ENCODE measurements around the gene OBSL1. TPM values are rescaled to one million over a fixed set of nuclear protein-coding genes. Genes with fewer than 3 reads are reported as not detected.

OBSL1 gene
- total and polyA plus RNA-seq, 10 of the 15 experiments (the other 5 are each of a cell fraction or from before 2014, with no cell fraction given), result 0.14 to 0.77 TPM; not detected in 8

GRCh38 chr2:219605607-219605954 lies 34.2 kb upstream of the OBSL1 start (continued):
- TF ChIP-seq NBN (IDR thresholded peaks at IDR 0.05) (no peak), ATF2 (IDR thresholded peaks at IDR 0.05; ENCODE audit: low read length) (no peak), IRF3 (IDR thresholded peaks at IDR 0.05) (no peak), RAD21 (IDR thresholded peaks at IDR 0.05; ENCODE audit: insufficient read depth, low read depth, low read length) (no peak)

DNA sequence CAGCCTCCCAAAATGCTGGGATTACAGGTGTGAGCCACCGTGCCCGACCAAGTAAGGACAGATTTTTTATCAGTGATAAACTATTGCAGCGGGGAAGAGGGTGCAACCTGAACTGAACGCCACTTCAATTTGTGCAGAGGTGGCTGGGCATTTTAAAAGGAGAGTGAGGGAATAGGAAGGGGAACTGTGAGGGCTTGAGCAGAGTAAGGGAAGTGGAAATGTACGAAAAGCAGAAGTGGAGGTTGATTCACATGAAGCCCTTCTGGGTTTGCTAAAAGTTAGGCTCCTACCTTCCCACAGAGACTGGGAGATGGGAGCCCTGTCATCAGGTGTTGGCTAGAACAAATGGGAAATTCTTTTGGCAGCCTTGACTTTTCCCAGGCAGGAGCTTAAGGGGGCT lies 32.4 kb upstream of the OBSL1 start:
- ChIA-PET SMC1A (ENCODE audit: uncharacterized antibody, unreplicated experiment) (no interaction called here), RAD21 (ENCODE audit: unreplicated experiment) (no interaction called here), POLR2A (no interaction called here), CTCF (no interaction called here)
- ATAC-seq (peak; percentile 42), DNase-seq (ENCODE audit: low read depth, low spot score) (no peak), FAIRE-seq (no peak)
- Histone ChIP-seq H3K4me1 (ENCODE audit: control insufficient read depth, insufficient read depth, low read length) (0 out of 2 replicates have a peak, but pooled peaks cover 2% of the 10 kb centered on the region), H3K36me3 (ENCODE audit: control insufficient read depth in 2 of 2, insufficient read depth in 2 of 2, low read length in 1 of 2) (peaks cover 6 to 13% of the 10 kb centered on the region in 2 experiments; a peak in 3 of 4 replicates), H3K4me3 (no peak overlapping the region), H2AFZ (ENCODE audit: control insufficient read depth, low read depth, low read length) (no peak overlapping the region), H3K9ac (ENCODE audit: control insufficient read depth, insufficient read depth, low read length) (no peak overlapping the region), H4K20me1 (ENCODE audit: control insufficient read depth, insufficient read depth) (no peaks in the 10 kb centered on the region), H3K27me3 (replicated peaks in 1 of 2; ENCODE audit: control insufficient read depth in 2 of 2, insufficient read depth in 2 of 2, low read length in 1 of 2) (no peaks in the 10 kb centered on the region), H3K27ac (ENCODE audit: control insufficient read depth, insufficient read depth) (no peak overlapping the region), H3K79me2 (ENCODE audit: control insufficient read depth, insufficient read depth, low read length) (no peaks in the 10 kb centered on the region), H3K9me3 (replicated peaks; ENCODE audit: control insufficient read depth, insufficient read depth, low read length) (no peaks in the 10 kb centered on the region), H3K4me2 (ENCODE audit: control insufficient read depth, insufficient read depth) (no peak overlapping the region)
- 80% methylated on average over 5 of the region's 5 CpGs for WGBS (ENCODE audit: insufficient coverage, insufficient replicate concordance, low lambda C conversion rate, missing lambda C conversion rate)
- TF ChIP-seq IKZF2 (IDR thresholded peaks at IDR 0.05) (0 out of 4 replicates have a peak, but pooled peaks of 1 of the 2 experiments have one; percentile 18), SPI1 (IDR thresholded peaks at IDR 0.05; ENCODE audit: borderline replicate concordance, insufficient read depth, low read depth, low read length) (peak; percentile 94), HCFC1 (IDR thresholded peaks at IDR 0.05; ENCODE audit: low read length) (no peak), SREBF2 (IDR thresholded peaks at IDR 0.05; ENCODE audit: low read length) (no peak), FOS (IDR thresholded peaks at IDR 0.05; ENCODE audit: borderline replicate concordance, extremely low read depth, insufficient read length) (no peak), RUNX3 (IDR thresholded peaks at IDR 0.05; ENCODE audit: low read length) (no peak)
- BruUV-seq (replicated peaks), result no TSS peak
- intact Hi-C loops (cut with micrococcal nuclease; ENCODE audit: unreplicated experiment) (no loop called here), in situ Hi-C loops (cut with MboI) (no loop called here)
